Effector CD8-positive, alpha-beta T cell (primary cell): Measurements from ENCODE around the gene ARHGAP26.

Source experiments
- DNase-seq: peaks from one replicate; lab custom pipeline; 2025; lab: John Stamatoyannopoulos, UW

ARHGAP26 gene

GRCh38 chr5:143274952-143275351 lies 504.8 kb downstream of the ARHGAP26 start:
- no peak for DNase-seq

DNA sequence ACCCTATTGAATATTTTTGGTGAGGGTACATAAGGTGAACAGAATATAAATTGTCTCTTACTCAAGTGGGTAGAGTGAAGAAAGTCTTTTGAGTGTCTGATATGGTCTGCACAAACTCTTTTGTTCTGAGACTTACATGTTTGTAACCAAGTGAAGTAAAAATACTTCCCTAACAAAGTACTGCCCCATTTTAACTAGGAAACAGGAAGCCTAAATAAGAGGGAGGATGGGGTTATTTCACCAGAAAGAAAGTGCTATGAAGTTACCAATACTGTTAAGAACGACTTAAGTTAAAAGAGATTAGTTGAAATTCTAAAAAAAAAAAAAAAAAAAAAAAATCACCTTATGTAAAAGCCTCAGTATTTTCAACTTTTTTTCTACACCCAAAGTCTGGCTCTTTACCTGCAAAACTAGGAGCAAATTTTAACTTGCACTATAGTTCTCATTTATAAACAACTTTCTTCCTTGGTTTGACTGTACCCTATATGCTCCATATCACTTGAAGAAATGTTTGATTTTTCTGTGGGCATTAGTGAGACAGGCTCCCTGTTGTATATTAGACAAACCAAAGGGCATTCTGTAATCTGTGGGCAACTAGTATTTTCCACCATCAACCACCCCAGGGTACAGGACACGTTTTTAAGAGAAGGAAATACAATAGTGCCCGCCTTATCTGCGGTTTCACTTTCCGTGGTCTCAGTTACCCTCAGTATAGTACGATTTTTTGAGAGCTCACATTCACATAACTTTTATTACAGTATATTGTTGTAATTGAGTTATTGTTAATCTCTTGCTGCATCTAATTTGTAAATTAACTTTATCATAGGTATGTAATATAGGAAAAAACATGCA lies 505.6 kb downstream of the ARHGAP26 start:
- no peak for DNase-seq

DNA sequence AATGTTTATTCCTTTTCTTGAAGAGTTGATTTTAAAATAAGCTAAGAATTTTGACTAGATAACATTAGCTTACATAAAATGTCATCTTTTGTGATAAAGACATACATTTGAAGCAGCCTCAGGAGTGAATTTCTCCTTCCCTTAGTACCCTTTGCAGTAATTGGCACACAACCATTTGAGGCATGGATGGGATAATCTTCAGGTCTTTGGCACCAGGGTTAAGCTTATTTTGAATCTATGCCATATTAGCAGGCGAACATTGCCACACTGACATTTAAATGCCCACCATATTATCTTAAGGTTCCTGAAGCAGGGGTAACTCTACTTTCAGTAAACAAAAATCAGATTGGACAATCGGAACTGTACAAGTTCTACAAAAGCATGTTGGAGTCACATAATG lies 507.4 kb downstream of the ARHGAP26 start:
- no peak for DNase-seq
